HUES64 (cell line): ENCODE results near the gene CFAP46.

Experiments
- H3K27ac ChIP-seq: 2 replicates; pipeline ENCODE4 v1.7.0; 2013; ENCODE audit warnings: low read depth, low read length, inconsistent platforms
- H3K27me3 ChIP-seq: 2 replicates; pipeline ENCODE4 v1.6.1; 2013; ENCODE audit warnings: mild to moderate bottlenecking, low read length; ENCODE audit not compliant: insufficient read depth
- H3K36me3 ChIP-seq: 2 replicates; pipeline ENCODE4 v1.6.1; 2013; ENCODE audit warnings: mild to moderate bottlenecking, low read length; ENCODE audit not compliant: insufficient read depth
- H3K4me1 ChIP-seq: 2 replicates; pipeline ENCODE4 v1.6.1; 2013; ENCODE audit warnings: mild to moderate bottlenecking, low read length, moderate library complexity; ENCODE audit not compliant: insufficient read depth
- H3K4me3 ChIP-seq: 2 replicates; pipeline ENCODE4 v1.5.1; 2013; ENCODE audit warnings: mild to moderate bottlenecking, low read length, moderate library complexity
- H3K9ac ChIP-seq: 2 replicates; pipeline ENCODE4 v1.6.1; 2013; ENCODE audit warnings: mild to moderate bottlenecking, low read depth, low read length
- H3K9me3 ChIP-seq: 2 replicates; pipeline ENCODE4 v1.6.1; 2013; ENCODE audit warnings: low read depth, low read length; ENCODE audit not compliant: insufficient read depth
- WGBS: fragments of 150-250, 120-280 bp; methylation state at CpG from one replicate; pipeline ENCODE4 v1.1.7; 2013; ENCODE audit warnings: missing lambda C conversion rate; 5-methylcytosine and 5-hydroxymethylcytosine counted together

CFAP46 gene

GRCh38 chr10:132878730-132879407, 63.5 kb downstream of the CFAP46 start:
- H3K36me3 ChIP-seq = no peaks in the 10 kb centered on the region
- 0 out of 2 replicates have a peak, but pooled peaks cover 6% of the 10 kb centered on the region for H3K9me3 ChIP-seq
- no peak overlapping the region for H3K9ac ChIP-seq
- H3K4me3 ChIP-seq = no peak overlapping the region
- no peaks in the 10 kb centered on the region for H3K27me3 ChIP-seq
- no peak overlapping the region for H3K27ac ChIP-seq
- WGBS = 84% methylated on average over 25 of the region's 25 CpGs
- peaks cover 2% of the 10 kb centered on the region; the same call in 1 of the 2 replicates for H3K4me1 ChIP-seq

- 0 out of 2 replicates have a peak, but pooled peaks cover 6% of the 10 kb centered on the region for H3K9me3 ChIP-seq
- H3K27me3 ChIP-seq = no peaks in the 10 kb centered on the region
- 93% methylated on average over 27 of the region's 27 CpGs for WGBS
- H3K4me3 ChIP-seq = no peak overlapping the region
- H3K27ac ChIP-seq = no peak overlapping the region
- no peak overlapping the region for H3K9ac ChIP-seq
- no peaks in the 10 kb centered on the region for H3K36me3 ChIP-seq
- H3K4me1 ChIP-seq = peaks cover 2% of the 10 kb centered on the region; the same call in 1 of the 2 replicates
These were observed 64.2 kb downstream of the CFAP46 start for GRCh38 chr10:132878091-132878729.

GRCh38 chr10:132877473-132877872, 64.9 kb downstream of the CFAP46 start:
- no peaks in the 10 kb centered on the region for H3K27me3 ChIP-seq
- no peak overlapping the region for H3K4me3 ChIP-seq
- no peaks in the 10 kb centered on the region for H3K36me3 ChIP-seq
- WGBS = 94% methylated on average over 12 of the region's 12 CpGs
- 0 out of 2 replicates have a peak, but pooled peaks cover 6% of the 10 kb centered on the region for H3K9me3 ChIP-seq
- peaks cover 2% of the 10 kb centered on the region; the same call in 1 of the 2 replicates for H3K4me1 ChIP-seq
- no peak overlapping the region for H3K9ac ChIP-seq
- H3K27ac ChIP-seq = no peak overlapping the region

GRCh38 chr10:132876993-132877431, 65.4 kb downstream of the CFAP46 start:
- 93% methylated on average over 15 of the region's 15 CpGs for WGBS
- H3K36me3 ChIP-seq = no peaks in the 10 kb centered on the region
- 0 out of 2 replicates have a peak, but pooled peaks cover 6% of the 10 kb centered on the region for H3K9me3 ChIP-seq
- no peak overlapping the region for H3K9ac ChIP-seq
- H3K4me3 ChIP-seq = no peak overlapping the region
- no peak overlapping the region for H3K27ac ChIP-seq
- no peaks in the 10 kb centered on the region for H3K27me3 ChIP-seq
- peaks cover 2% of the 10 kb centered on the region; the same call in 1 of the 2 replicates for H3K4me1 ChIP-seq

- H3K4me1 ChIP-seq = peaks cover 2% of the 10 kb centered on the region; the same call in 1 of the 2 replicates
- no peak overlapping the region for H3K9ac ChIP-seq
- H3K36me3 ChIP-seq = no peaks in the 10 kb centered on the region
- H3K27ac ChIP-seq = no peak overlapping the region
- H3K27me3 ChIP-seq = no peaks in the 10 kb centered on the region
- WGBS = 94% methylated on average over 18 of the region's 18 CpGs
- no peak overlapping the region for H3K4me3 ChIP-seq
- H3K9me3 ChIP-seq = 0 out of 2 replicates have a peak, but pooled peaks cover 6% of the 10 kb centered on the region
These were observed 66.1 kb downstream of the CFAP46 start for GRCh38 chr10:132876131-132876860.

GRCh38 chr10:132875435-132875834, 66.9 kb downstream of the CFAP46 start:
- H3K4me3 ChIP-seq = no peak overlapping the region
- H3K9ac ChIP-seq = no peak overlapping the region
- WGBS = 97% methylated on average over 2 of the region's 2 CpGs
- H3K36me3 ChIP-seq = no peaks in the 10 kb centered on the region
- peaks cover 2% of the 10 kb centered on the region; the same call in 1 of the 2 replicates for H3K4me1 ChIP-seq
- 0 out of 2 replicates have a peak, but pooled peaks cover 6% of the 10 kb centered on the region for H3K9me3 ChIP-seq
- no peaks in the 10 kb centered on the region for H3K27me3 ChIP-seq
- no peak overlapping the region for H3K27ac ChIP-seq

GRCh38 chr10:132873395-132873794, 69.0 kb downstream of the CFAP46 start:
- Histone ChIP-seq H3K36me3 (no peaks in the 10 kb centered on the region), H3K27me3 (no peaks in the 10 kb centered on the region), H3K9ac (no peak overlapping the region), H3K27ac (no peak overlapping the region), H3K9me3 (0 out of 2 replicates have a peak, but pooled peaks cover 6% of the 10 kb centered on the region), H3K4me3 (no peak overlapping the region), H3K4me1 (no peaks in the 10 kb centered on the region)
- WGBS = 90% methylated on average over 12 of the region's 12 CpGs

GRCh38 chr10:132872658-132873057, 69.7 kb downstream of the CFAP46 start:
- Histone ChIP-seq H3K27me3 (no peaks in the 10 kb centered on the region), H3K4me3 (no peak overlapping the region)

GRCh38 chr10:132870426-132870825, 71.9 kb downstream of the CFAP46 start:
- Histone ChIP-seq H3K27ac (no peak overlapping the region), H3K4me1 (no peaks in the 10 kb centered on the region), H3K9me3 (0 out of 2 replicates have a peak, but pooled peaks cover 6% of the 10 kb centered on the region), H3K27me3 (no peaks in the 10 kb centered on the region), H3K4me3 (no peak overlapping the region), H3K9ac (no peak overlapping the region), H3K36me3 (no peaks in the 10 kb centered on the region)
- 94% methylated on average over 13 of the region's 13 CpGs for WGBS

More at GRCh38 chr10:132872658-132873057, 69.7 kb downstream of the CFAP46 start:
- no peak overlapping the region for H3K27ac ChIP-seq
- no peaks in the 10 kb centered on the region for H3K4me1 ChIP-seq
- H3K9ac ChIP-seq = no peak overlapping the region
- no peaks in the 10 kb centered on the region for H3K36me3 ChIP-seq
- 0 out of 2 replicates have a peak, but pooled peaks cover 6% of the 10 kb centered on the region for H3K9me3 ChIP-seq
- WGBS = 92% methylated on average over 13 of the region's 13 CpGs

GRCh38 chr10:132869621-132870020, 72.7 kb downstream of the CFAP46 start:
- H3K4me1 ChIP-seq = no peaks in the 10 kb centered on the region
- H3K9me3 ChIP-seq = no peaks in the 10 kb centered on the region
- WGBS = 96% methylated on average over 16 of the region's 16 CpGs
- H3K27me3 ChIP-seq = no peaks in the 10 kb centered on the region
- H3K27ac ChIP-seq = no peak overlapping the region
- H3K9ac ChIP-seq = no peak overlapping the region
- no peaks in the 10 kb centered on the region for H3K36me3 ChIP-seq
- H3K4me3 ChIP-seq = no peak overlapping the region

GRCh38 chr10:132868995-132869394, 73.4 kb downstream of the CFAP46 start:
- H3K27me3 ChIP-seq = no peaks in the 10 kb centered on the region
- H3K36me3 ChIP-seq = no peaks in the 10 kb centered on the region
- H3K9me3 ChIP-seq = no peaks in the 10 kb centered on the region
- WGBS = 94% methylated on average over 26 of the region's 26 CpGs
- no peaks in the 10 kb centered on the region for H3K4me1 ChIP-seq
- H3K4me3 ChIP-seq = no peak overlapping the region
- no peak overlapping the region for H3K9ac ChIP-seq
- H3K27ac ChIP-seq = no peak overlapping the region
